ENCODE results near the gene RAB5A.

- TF ChIP-seq CTCF (IDR thresholded peaks at IDR 0.05) (no peak), POLR2A (IDR thresholded peaks at IDR 0.05) (no peak)
Measured at GRCh38 chr3:19970327-19970726, 23.4 kb downstream of the RAB5A start.
